K562 (cell line): ENCODE data around the gene PKDCC. TPM values are rescaled to one million over a fixed set of nuclear protein-coding genes. Genes with fewer than 3 reads are reported as not detected.
A peak's percentile ranks its signal among the peaks of the same experiment; 100 is the strongest.

Experiments
- ARHGAP35 ChIP-seq: fragments of 450-650 bp; IDR thresholded peaks from 2 replicates; pipeline ENCODE4 v1.6.1; 2018; ENCODE audit not compliant: partially characterized antibody
- CAMTA2 ChIP-seq: fragments of 250-450 bp; sonication (Bioruptor Pico); conservative IDR thresholded peaks from 2 replicates; pipeline ENCODE4 v1.5.1; 2022
- CHD2 ChIP-seq: IDR thresholded peaks from 2 replicates; pipeline ENCODE4 v1.6.1; 2011; ENCODE audit warnings: low read depth, low read length
- COPS2 ChIP-seq: fragments of 450-650 bp; conservative IDR thresholded peaks from 2 replicates; pipeline ENCODE4 v1.6.1; 2016; ENCODE audit warnings: mild to moderate bottlenecking, moderate library complexity
- CREBBP ChIP-seq: IDR thresholded peaks from one replicate; pipeline ENCODE4 v1.6.1; 2012; ENCODE audit warnings: low read depth, mild to moderate bottlenecking, control low read depth, inconsistent platforms, low read length
- CXXC5 ChIP-seq: fragments of 250-450 bp; sonication (Bioruptor Pico); IDR thresholded peaks from 2 replicates; pipeline ENCODE4 v1.8.0; 2022; ENCODE audit warnings: inconsistent platforms, mild to moderate bottlenecking, moderate library complexity
- ELF1 ChIP-seq: fragments of 200-800 bp; sonication (Bioruptor generic); IDR thresholded peaks from 2 replicates; pipeline ENCODE4 v1.6.1; 2016; ENCODE audit warnings: missing genetic modification characterization, missing compliant biosample characterization
- GATAD2B ChIP-seq: fragments of 450-650 bp; IDR thresholded peaks from 2 replicates; pipeline ENCODE4 v1.6.1; 2017; ENCODE audit warnings: mild to moderate bottlenecking, borderline replicate concordance
- HES1 ChIP-seq: fragments of 450-650 bp; IDR thresholded peaks from 2 replicates; pipeline ENCODE4 v1.6.1; 2016; ENCODE audit warnings: low read depth, mild to moderate bottlenecking, moderate library complexity
- HIVEP1 ChIP-seq: fragments of 250-450 bp; sonication (Bioruptor Pico); IDR thresholded peaks from 2 replicates; pipeline ENCODE4 v1.4.0; 2020; ENCODE audit warnings: mild to moderate bottlenecking
- JUND ChIP-seq, 2 experiments: IDR thresholded peaks; 2 replicates in 1 of 2; 3 replicates in 1 of 2; pipeline ENCODE4 v1.6.1; 2011; ENCODE audit warnings: borderline replicate concordance in 2 of 2, low read depth in 2 of 2, low read length in 2 of 2, improper control_type of control experiment in 1 of 2, missing biosample characterization in 1 of 2, missing genetic modification characterization in 1 of 2, missing genetic modification reagents in 1 of 2
- KLF6 ChIP-seq: fragments of 250-450 bp; sonication (Bioruptor Pico); IDR thresholded peaks from 2 replicates; pipeline ENCODE4 v1.4.0; 2020; ENCODE audit warnings: mild to moderate bottlenecking, moderate library complexity, borderline replicate concordance
- LCOR ChIP-seq: sonication (generic); formaldehyde crosslinking; IDR thresholded peaks from 2 replicates; pipeline ENCODE4 v1.8.0; 2022; ENCODE audit warnings: mild to moderate bottlenecking, missing genetic modification reagents
- RB1 ChIP-seq: fragments of 450-650 bp; IDR thresholded peaks from 2 replicates; pipeline ENCODE4 v1.6.1; 2017; ENCODE audit warnings: low read depth, mild to moderate bottlenecking
- RBBP5 ChIP-seq: fragments of 200-600 bp; sonication (generic); IDR thresholded peaks from 2 replicates; pipeline ENCODE4 v1.6.1; 2012; ENCODE audit warnings: borderline replicate concordance, mild to moderate bottlenecking, low read length, control low read depth, inconsistent platforms; ENCODE audit not compliant: insufficient read depth, poor library complexity, severe bottlenecking
- STAT6 ChIP-seq: sonication (generic); formaldehyde crosslinking; IDR thresholded peaks from 2 replicates; pipeline ENCODE4 v1.8.1; 2023; ENCODE audit warnings: mild to moderate bottlenecking, missing genetic modification reagents
- TCF15 ChIP-seq: fragments of 250-450 bp; sonication (Bioruptor Pico); IDR thresholded peaks from 2 replicates; pipeline ENCODE4 v1.8.0; 2022; ENCODE audit warnings: moderate library complexity, mild to moderate bottlenecking, inconsistent platforms
- XRCC3 ChIP-seq: fragments of 450-650 bp; IDR thresholded peaks from 2 replicates; pipeline ENCODE4 v1.6.1; 2017; ENCODE audit warnings: mild to moderate bottlenecking, moderate library complexity
- ZC3H11A ChIP-seq: IDR thresholded peaks from 2 replicates; pipeline ENCODE4 v1.6.1; 2012; ENCODE audit warnings: low read depth, low read length, improper control_type of control experiment
- ZKSCAN1 ChIP-seq: fragments of 150-350 bp; IDR thresholded peaks from 2 replicates; pipeline ENCODE4 v1.6.1; 2016; ENCODE audit warnings: low read depth, low read length
- ZNF212 ChIP-seq: fragments of 450-650 bp; formaldehyde crosslinking; IDR thresholded peaks from 2 replicates; pipeline ENCODE4 v1.4.0; 2020; ENCODE audit warnings: mild to moderate bottlenecking
- ZNF717 ChIP-seq: fragments of 250-450 bp; sonication (Bioruptor Pico); IDR thresholded peaks from 2 replicates; pipeline ENCODE4 v1.5.0; 2021
- ZNF740 ChIP-seq, 3 experiments: fragments of 200-800 bp in 1 of 3; sonication (Bioruptor generic) in 1 of 3; sonication (generic) in 1 of 3; formaldehyde crosslinking in 1 of 3; IDR thresholded peaks; 2 replicates each; pipeline versions ENCODE4 v1.6.1 to v1.8.0; 2016 to 2022; ENCODE audit warnings: mild to moderate bottlenecking in 2 of 3, missing compliant biosample characterization in 2 of 3, missing genetic modification characterization in 2 of 3, missing genetic modification reagents in 1 of 3
- ZSCAN29 ChIP-seq: fragments of 450-650 bp; IDR thresholded peaks from 2 replicates; pipeline ENCODE4 v1.6.1; 2017
- polyA plus RNA-seq, 8 experiments: library from polyadenylated mRNA; depleted of rRNA in 4 of 8; stranded (reverse) in 5 of 8; unstranded in 3 of 8; fragments of >200 nt; fragmentation: Nextera tagmentation in 2 of 8; fragmentation: Illumina TruSeq in 1 of 8; extraction: Ambion mirVana in 2 of 8; extraction: Trizol in 1 of 8; gene quantifications; 2 replicates each; pipeline versions ENCODE4 v1.2.1 to v1.2.3, GENCODE V29; 2011 to 2014; ENCODE audit warnings: inconsistent platforms in 1 of 8, missing spikeins in 1 of 8
- total RNA-seq, 7 experiments: library from RNA; depleted of rRNA in 6 of 7; stranded (reverse); fragments of >200 nt in 6 of 7; fragmentation: Illumina TruSeq in 2 of 7; extraction: Trizol in 2 of 7; gene quantifications; 2 replicates each; pipeline versions ENCODE4 v1.2.1 to v1.2.3, GENCODE V29; 2011 to 2021; ENCODE audit warnings: low replicate concordance in 1 of 7

PKDCC gene
- total and polyA plus RNA-seq, 9 of the 15 experiments (the other 6 are each of a cell fraction or from before 2014, with no cell fraction given) = 0.62 to 14.8 (median 1.3) TPM; not detected in 2

- TF ChIP-seq HES1 (no peak), ZC3H11A (no peak), ARHGAP35 (no peak), CREBBP (no peak), ZNF717 (CRISPR knock-in tag) (no peak), JUND (IDR thresholded peaks at IDR 0.05; ENCODE audit: borderline replicate concordance, low read depth, low read length) (no peak), JUND (tag; IDR thresholded peaks at IDR 0.05; ENCODE audit: borderline replicate concordance, low read depth, low read length) (no peak), CHD2 (no peak), ZKSCAN1 (no peak), COPS2 (no peak), CXXC5 (CRISPR knock-in tag) (0 out of 2 replicates have a peak, but pooled peaks have one; percentile 3), RBBP5 (peak; percentile 60), KLF6 (CRISPR knock-in tag) (no peak), RB1 (no peak), XRCC3 (no peak), ZSCAN29 (no peak), LCOR (no peak), GATAD2B (no peak), CAMTA2 (CRISPR knock-in tag) (no peak), ZNF740 (CRISPR knock-in tag; IDR thresholded peaks at IDR 0.05) (no peak), ZNF740 (tag; IDR thresholded peaks at IDR 0.05) (no peak), STAT6 (no peak), ZNF212 (CRISPR knock-in tag) (no peak), ELF1 (tag) (no peak), HIVEP1 (CRISPR knock-in tag) (no peak), TCF15 (CRISPR knock-in tag) (no peak)
Measured at GRCh38 chr2:42048299-42049220, 739 bp downstream of the PKDCC start (continued).
